Midbrain (tissue), 1 donor: ENCODE results near the gene ZNF221.
"Not testable (repeated sequence)": the region's sequence is repeated elsewhere in the genome, so short reads cannot be mapped to it uniquely, and the experiment has no call there.

Experiments used
- DNase-seq: peaks from one replicate; lab custom pipeline; 2025; lab: John Stamatoyannopoulos, UW

Gene ZNF221

DNA sequence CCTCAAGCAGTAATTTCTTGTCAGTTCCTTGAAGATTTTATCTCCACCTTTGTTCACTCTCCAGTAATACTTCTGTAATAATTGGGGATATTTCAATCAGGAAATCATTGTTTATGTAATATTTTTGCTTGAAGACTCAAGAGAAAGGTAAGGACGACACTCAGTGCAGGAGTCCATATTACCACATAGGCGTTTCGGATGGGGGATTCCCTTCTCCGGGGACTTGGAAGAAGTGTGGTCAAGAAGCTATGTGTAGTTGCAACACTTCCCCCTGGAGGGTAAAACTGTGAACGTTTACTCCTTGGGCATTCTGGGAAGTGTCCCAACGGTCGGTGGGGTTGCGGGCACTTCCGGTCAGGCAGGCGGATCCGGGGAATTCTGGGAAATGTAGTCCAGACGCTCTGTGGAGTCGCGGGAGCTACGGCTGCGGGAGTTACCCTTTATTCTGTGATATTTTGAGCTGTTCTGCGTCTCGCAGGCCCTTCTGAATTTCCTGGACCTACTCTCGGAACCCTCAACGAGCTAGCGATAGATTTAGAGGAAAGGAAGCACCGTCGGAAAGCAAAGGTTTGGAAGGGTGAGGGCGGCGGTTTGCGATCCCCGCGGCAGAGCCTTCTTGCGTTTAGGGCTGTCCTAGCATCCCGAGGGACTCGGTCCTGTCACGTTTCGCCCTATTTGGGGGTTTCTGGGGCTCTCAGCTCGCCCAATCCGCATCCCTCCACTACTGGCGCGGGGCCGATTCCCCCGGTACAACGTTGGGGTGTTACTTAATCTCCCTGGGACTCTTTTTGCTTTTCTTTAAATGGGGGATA lies at the start of gene ZNF221:
ZNF221 (plus strand) TSS at position 395 of the 812 bp plus-strand sequence. CDS start 11,499 bp downstream, outside the sequence.
- DNase-seq: peak; percentile 95

DNA sequence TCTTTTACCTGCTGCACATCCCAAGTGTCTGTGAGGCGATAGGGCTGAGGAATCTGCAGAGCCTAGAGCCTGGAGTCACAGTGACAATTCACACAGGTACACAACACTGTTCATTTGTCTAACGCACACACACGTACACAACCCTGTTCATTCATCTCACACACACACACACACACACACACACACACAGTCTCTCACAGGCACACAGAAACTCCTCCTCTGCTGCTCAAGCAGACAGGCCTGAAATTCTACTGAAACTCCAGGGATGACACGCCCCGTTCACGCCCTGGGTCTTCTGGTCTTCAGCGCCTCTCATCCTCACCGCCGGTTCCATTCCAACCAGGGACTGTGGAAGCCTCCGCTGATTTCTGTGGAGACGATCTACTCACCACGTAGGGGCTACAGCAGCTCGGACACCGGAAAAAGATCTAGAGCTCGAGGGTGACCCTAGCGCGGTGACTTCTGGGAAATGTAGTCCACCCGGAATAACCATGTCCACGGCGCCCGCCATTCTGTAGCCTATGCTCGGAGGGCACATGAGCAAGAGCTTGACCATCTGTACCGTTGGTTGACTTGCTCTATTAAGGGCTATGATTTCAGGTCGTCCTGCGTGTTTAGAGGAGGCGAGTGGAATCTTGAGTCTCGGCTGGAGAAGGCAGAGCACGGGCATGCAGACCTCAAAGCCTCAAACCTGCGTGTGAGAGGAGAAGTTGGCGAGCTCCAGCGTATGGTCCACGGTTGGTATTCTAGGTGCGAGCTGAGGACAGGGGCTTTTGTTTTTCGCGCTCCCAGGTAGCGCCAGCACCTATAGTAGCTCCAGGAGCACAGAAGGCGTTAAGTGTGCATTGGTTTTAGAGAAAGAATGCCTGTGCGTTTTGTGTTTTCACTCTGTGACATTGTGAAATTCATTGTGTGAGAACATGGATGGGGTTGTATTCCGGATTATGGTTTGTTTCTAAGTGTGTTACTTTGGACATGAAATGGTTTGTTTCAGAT lies 49.3 kb upstream of the ZNF221 start:
- peak; percentile 87 for DNase-seq

DNA sequence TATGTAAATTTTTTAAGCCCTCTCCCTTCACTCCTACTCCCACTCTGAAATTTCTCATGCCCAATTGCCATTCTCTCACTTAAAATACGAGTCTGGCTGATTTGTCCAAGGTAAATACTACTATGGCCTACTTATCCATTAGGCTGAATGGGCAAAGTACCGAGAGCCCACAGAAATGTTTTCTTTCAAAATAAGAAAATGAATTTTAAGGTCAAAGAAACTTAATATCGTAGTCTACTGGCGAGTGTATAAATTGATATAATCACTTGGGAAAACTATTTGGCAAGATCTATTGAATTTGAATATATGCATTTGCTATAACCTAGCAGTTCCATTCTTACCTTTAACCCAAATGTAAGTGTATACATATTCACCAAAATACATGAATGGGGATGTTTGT lies 48.6 kb upstream of the ZNF221 start:
- no peak for DNase-seq

DNA sequence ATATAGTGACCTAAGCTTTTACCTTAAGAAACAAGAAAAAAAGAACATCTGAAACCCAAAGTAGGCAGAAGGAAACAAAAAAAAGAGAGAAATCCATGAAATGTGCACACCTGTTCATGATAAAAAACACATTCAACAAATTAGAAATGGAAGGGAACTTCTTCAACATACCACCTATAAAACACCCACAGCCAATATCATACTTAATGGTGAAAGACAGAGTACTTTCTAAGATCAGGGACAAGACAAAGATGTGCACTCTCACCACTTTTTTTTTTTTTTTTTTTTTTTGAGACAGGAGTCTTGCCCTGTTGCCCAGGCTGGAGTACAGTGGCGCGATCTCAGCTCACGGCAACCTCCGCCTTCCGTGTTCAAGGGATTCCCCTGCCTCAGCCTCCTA lies 45.1 kb upstream of the ZNF221 start:
- DNase-seq: no peak

DNA sequence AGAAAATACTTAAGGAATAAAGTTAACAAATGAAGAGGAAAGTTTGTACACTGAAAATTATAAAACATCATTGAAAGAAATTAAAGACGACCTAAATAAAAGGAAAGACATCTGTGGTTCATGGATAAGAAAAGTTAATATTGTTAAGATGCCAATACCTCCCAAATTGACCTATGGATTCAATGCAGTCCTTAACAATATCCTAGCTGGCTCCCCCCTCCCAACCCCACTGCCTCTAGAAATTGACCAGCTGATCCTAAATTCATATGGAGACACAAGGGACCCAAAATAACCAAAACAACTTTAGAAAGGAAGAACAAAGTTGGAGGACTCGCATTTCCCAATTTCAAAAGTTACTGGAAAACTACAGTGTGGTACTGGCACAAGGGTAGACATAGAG lies 44.3 kb upstream of the ZNF221 start:
- no peak for DNase-seq

DNA sequence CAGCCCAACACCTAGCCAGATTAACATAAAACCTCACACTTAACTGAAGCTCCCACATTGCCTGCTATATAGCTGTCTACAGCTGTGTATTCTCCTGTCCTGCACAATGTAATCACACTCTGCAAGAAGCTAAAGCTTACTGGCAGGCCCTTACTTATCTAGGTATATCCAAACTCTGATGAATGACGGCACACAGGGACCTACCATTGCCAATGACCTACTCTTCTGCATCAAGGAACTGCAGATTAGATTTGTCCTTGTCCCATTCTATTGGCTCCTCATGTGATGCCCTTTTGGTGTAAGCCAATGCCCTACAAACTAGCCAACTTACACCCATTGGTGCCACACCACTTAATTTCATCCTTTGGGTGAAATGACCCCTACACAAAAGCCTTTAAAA lies 42.4 kb upstream of the ZNF221 start:
- no peak for DNase-seq

DNA sequence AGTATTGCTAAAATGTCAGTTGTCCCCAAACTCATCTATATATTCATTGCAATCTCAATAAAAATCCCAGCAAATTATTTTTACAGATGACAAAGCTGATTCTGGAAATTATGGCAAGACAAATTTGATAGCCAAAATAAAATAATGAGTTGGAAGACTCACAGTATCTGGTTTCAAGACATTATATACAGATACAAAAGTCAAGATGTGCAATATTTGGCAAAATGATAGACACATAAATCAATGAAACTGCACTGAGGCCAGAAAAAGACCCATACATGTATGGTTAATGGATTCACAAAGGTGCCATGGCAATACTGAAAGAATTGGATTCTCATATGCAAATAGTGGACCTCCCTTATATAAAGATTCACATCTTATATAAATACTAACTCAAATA lies 40.1 kb upstream of the ZNF221 start:
- no peak for DNase-seq

DNA sequence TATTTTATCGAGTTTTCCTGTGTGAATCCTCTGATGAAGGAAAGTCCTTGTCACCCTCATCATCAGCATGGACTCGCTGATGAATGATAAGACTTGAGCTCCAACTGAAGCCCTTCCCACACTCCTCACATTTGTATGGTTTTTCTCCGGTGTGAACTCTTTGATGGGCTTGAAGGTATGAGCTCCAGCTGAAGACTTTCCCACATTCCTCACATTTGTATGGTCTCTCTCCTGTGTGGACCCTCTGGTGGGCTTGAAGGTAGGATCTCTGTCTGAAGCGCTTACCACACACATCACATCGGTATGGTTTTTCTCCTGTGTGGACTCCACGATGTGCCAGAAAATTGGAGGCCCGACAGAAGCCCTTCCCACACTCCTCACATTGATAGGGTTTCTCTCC lies 37.6 kb upstream of the ZNF221 start:
- DNase-seq: no peak

DNA sequence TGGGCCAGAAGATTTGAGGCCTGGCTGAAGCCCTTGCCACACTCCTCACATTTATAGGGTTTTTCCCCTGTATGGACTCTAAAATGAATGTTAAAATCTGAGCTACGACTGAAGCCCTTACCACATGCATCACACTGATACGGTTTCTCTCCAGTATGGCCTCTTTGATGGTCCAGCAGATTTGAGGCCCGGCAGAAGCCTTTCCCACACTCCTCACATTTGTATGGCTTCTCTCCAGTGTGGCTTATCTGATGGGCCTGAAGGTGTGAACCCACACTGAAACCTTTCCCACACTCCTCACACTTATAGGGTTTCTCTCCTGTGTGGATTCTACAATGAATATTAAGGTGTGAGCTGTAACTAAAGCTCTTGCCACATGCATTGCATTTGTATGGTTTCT lies 37.0 kb upstream of the ZNF221 start:
- DNase-seq: no peak

DNA sequence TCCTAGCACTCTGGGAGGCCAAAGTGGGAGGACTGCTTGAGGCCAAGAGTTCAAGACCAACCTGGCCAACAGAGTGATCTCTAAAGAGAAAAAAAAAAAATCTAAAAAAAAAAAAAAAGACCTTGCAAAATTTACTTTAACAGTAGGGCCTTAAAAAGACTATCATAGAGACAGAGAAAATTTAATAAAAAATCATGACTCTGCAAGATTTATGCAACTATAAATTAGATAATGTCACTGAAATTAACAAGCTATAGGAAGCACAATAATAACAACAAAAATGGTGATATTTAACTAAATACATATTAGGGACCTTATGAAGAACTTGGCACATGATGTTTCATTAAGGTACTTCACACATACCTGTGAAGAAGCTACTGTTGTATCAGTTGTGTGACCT lies 27.2 kb upstream of the ZNF221 start:
- no peak for DNase-seq

DNA sequence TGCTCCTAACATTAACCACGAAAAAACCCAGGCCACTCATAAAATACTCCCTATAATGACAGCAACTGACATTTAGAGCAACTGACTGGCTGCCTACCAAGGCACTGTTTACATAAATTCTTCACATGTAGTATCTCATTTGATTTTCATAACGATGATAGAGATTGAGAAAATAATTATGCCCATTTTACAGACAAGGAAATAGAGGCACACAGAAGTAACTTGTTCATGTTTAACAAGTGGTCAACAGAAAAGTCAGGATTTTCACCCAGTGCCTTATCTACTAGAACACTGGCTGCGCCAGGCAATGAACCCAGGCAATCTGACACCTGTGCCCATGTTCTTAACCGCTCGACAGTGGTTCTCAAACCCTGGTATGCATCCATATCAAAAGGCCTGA lies 22.2 kb upstream of the ZNF221 start:
- no peak for DNase-seq

DNA sequence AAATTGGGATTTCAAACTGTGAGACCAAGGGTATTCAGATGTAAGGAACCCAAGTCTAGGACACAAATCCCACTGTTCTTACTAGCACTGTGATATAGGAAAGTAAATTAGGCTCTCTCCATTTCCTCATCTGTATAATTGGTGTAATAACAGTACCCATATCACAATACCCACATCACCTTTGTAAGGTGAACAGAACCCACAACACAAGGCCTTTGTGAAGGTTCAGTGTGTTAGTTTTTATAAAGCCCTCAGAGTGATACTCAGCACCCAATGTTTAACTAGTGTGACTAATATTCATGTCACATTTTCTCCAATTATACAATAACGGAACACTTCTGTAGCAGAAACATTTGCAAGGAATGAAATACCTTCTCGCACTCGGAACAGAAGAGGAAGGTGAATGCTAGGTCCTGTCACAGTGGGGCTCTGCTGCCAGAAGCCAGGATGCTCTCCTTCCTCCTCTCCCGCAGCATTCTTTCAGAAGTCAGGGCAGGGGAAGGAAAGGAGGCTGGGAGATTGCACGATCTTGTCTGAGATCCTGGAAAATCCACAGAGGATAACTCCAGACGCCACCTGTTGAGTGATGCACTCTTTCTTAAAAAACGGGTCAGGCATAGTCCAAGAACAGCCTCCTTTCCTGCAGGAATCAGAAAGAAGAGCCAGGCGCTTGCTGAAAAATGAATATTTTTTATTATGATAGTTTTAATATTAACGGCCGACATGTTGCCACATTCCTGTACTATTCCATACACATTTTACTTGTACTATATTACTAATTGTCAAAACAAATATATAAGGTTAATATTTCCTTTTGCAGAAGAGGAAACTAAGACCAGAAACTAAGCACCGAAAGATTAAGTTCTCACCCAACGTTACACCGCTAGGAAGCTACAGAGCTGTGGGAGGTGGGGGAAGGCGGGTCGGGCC lies 16.7 kb upstream of the ZNF221 start:
- DNase-seq: no peak

DNA sequence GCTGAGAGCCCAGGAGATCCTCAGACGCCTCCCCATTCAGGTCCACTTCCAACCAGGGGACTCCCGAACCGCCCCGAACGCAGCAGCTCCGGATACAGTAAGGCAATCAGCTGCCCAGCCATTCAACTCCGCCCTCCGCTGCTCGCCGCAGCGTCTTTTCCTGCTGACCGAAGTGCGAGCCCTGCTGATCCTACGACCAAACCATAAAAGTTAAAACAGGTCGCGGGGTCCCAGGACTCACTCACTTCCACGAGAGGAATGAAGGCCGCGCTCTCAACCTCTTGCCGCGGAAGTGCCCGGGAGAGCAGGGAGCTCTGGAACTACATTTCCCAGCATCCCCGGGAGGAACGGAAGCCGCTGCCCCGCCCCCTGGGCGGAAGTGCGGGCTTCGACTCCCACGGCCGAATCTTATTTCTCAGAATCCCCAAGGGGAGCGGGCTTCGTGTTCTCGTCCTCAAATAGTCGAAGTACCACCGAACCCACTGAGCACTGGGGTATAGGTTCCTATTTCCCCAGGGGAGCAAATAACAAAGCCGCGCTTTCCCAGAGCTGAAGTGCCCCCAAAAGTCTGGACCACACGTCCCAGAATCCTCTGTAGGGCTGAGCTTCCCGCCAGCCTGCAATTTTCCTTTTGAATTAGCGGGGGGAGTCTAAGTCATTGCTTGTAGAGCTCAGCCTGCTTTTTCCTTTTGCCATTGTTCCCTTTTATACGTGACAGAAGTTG lies 15.9 kb upstream of the ZNF221 start, which contains the start of gene ZNF45:
ZNF45 (minus strand) TSS at position 298 of the 724 bp plus-strand sequence. CDS start 13,097 bp downstream, outside the sequence.
- peak; percentile 94 for DNase-seq

DNA sequence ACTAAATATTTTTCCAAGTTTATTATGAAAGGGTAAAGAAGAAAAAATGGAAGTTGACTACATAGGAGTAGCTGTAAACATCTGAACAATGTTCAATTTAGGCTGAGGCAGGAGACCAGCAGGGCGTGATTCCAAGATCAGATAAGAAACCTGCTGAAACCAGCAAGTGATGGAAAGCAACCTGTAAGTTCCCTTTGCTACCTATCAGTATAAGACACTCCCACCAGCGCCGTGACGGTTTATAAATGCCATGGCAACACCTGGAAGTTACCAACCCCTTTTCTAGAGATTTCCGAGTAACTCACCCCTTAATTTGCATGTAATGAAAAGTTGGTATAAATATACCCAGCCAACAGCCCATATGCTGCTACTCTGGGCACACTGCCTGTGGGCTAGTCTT lies 14.8 kb upstream of the ZNF221 start:
- DNase-seq: no peak

DNA sequence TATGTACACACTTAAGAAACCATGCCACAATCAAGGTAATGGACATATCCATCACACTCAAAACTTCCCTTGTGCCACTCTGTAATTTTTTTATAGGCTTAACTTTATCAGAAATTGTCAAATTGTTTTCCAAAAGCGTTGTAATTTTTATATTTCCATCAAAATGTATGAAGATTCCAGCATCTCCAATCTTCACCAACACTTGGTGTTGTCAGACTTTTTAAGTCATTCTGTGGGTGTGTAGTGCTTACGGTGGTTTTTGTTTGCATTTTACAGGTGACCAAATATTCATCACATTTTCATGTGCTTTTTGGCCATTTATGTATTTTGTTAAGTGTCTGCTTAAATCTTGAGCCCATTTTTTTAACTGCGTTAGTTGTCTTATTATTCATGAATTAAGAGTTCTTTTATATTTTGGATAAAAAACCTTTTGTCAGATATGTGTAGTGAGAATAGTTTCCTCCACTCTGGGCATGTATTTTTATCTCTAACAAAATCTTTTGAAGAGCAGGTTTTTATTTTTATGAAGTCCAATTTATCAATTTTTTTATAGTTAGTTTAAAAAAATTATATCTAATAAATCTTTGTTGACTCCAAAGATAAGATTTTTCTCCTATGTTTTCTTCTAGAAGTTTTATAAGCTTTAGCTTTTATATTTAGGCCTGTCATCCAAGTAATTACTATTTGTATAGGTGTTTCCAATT lies 11.3 kb upstream of the ZNF221 start:
- no peak for DNase-seq

DNA sequence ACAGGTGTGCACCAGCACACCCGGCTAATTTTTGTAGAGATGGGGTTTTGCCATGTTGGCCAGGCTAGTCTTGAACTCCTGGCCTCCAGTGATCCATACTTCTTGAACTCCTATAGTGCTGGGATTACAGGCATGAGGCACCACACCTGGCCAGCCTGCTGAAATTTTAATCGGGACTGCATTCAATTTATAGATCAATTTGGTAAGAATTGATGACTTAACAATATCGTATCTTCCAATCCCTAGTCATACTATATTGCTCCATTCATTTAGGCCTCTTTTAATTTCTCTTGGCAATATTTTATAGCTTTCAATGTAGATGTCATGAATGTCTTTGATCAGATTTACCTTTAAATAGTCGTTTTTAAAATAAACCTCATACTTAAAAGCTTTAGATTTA lies 10.3 kb upstream of the ZNF221 start:
- no peak for DNase-seq

DNA sequence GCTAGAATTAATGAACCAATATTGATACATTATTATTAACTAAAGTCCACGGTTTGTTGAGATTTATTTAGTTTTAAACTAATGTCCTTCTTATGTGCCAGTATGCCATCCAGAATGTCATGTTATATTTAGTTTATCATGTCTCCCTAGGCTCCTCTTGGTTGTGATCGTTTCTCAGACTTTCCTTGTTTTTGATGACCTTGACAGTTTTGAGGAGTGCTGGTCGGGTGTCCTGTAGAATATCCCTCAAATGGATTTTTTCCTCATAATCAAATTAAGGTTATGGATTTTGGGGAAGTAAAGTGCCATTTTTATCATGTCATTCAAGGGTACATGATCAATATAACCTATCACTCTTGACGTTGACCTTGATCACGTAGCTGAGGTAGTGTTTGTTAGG lies 9.8 kb upstream of the ZNF221 start:
- DNase-seq: no peak

DNA sequence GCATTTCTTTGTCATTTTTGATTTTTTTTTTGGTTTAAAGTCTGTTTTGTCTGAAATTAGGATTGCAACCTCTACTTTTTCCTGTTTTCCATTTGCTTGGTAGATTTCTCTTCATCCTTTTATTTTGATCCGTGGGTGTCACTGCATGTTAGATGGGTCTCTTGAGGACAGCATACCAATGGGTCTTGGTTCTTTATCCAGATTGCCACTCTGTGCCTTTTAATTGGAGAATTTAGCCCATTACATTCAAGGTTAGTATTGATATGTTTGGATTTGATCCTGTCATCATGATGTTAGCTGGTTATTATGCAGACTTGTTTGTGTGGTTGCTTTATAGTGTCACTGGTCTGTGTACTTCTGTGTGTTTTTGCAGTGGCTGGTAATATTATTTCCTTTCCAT lies 3.6 kb upstream of the ZNF221 start:
- not testable (repeated sequence) for DNase-seq

DNA sequence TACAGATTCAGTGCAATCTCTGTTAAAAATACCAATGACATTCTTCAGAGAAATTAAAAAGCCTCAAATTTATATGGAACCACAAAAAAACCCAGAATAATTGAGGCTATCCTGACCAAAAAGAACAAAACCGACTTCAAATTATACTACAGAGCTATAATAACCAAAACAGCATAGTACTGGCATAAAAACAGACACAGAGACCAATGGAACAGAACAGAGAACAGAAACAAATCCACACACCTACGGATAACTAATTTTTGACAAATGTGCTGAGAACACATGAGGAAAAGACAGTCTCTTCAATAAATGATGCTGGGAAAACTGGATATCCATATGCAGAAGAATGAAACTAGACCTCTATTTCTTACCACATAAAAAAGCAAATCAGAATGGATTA lies 1.2 kb upstream of the ZNF221 start:
- DNase-seq: not testable (repeated sequence)

DNA sequence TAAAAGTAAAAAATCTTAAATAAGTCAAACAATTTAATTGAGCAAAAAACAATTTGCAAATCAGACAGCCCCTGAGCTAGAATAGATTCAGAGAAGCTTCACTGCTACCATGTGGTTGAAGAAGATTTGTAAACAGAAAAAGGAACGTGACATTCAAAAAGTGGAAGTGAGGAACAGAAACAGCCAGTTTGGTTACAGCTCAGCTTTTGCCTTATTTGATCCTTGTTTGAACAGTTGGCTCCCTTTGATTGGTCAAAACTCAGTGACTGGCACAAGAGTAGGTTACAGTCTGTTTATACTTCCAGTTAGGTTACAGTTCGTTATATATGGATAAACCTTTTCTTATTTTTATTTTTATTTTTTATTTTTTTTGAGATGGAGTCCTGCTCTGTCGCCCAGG lies 5.8 kb downstream of the ZNF221 start:
- no peak for DNase-seq
